BE2C (cell line): ENCODE measurements around the gene MALAT1.
"Not testable (repeated sequence)": the region's sequence is repeated elsewhere in the genome, so short reads cannot be mapped to it uniquely, and the experiment has no call there.

Experiments
- DNase-seq: peaks from one replicate; pipeline ENCODE4 v3.0.0-alpha.2; 2020
- H3K27me3 ChIP-seq: fragments of 250-450 bp; sonication (Bioruptor Pico); 2 replicates; pipeline ENCODE4 v1.5.1; 2020; ENCODE audit warnings: mild to moderate bottlenecking
- H3K36me3 ChIP-seq: fragments of 250-450 bp; sonication (Bioruptor Pico); 2 replicates; pipeline ENCODE4 v1.5.1; 2020; ENCODE audit warnings: mild to moderate bottlenecking
- H3K4me1 ChIP-seq: fragments of 250-450 bp; sonication (Bioruptor Pico); 2 replicates; pipeline ENCODE4 v1.5.1; 2020
- H3K4me3 ChIP-seq: 2 replicates; pipeline ENCODE4 v1.5.1; 2011; ENCODE audit warnings: low read depth, low read length
- H3K9me3 ChIP-seq: fragments of 250-450 bp; sonication (Bioruptor Pico); 2 replicates; pipeline ENCODE4 v1.5.1; 2020
- CTCF ChIP-seq: IDR thresholded peaks from 2 replicates; pipeline ENCODE4 v1.5.1; 2012; ENCODE audit warnings: mild to moderate bottlenecking, low read depth, low read length

MALAT1 gene

GRCh38 chr11:65456418-65456817 is 42.4 kb upstream of the MALAT1 start:
- DNase-seq, result no peak
- no peak overlapping the region for H3K4me3 ChIP-seq
- H3K27me3 ChIP-seq, result no peaks in the 10 kb centered on the region

DNA sequence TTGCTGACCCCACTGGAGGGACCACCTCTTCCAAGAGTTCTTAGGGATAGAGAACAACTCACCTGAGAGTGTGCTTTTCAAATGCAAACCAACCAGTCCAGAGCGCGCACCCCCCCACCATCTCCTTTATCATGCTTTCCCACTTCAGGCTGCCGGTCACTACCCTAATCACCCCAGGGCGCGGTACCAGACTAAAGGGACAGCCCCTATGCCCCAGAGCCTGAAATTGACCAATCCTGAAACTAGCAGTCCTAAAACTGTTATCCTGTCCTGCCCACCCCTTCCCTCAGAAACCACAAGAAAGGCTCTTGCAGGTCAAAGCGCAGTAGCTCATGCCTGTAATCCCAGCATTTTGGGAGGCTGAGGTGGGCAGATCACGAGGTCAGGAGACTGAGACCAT is 39.3 kb upstream of the MALAT1 start:
- H3K4me1 ChIP-seq, result no peaks in the 10 kb centered on the region
- no peak for DNase-seq
- no peak overlapping the region for H3K4me3 ChIP-seq
- no peaks in the 10 kb centered on the region for H3K9me3 ChIP-seq
- H3K36me3 ChIP-seq, result no peaks in the 10 kb centered on the region
- H3K27me3 ChIP-seq, result no peaks in the 10 kb centered on the region
- no peak for TF ChIP-seq CTCF

More at GRCh38 chr11:65456418-65456817, 42.4 kb upstream of the MALAT1 start:
- Histone ChIP-seq H3K36me3 (no peaks in the 10 kb centered on the region), H3K9me3 (no peaks in the 10 kb centered on the region), H3K4me1 (no peaks in the 10 kb centered on the region)
- TF ChIP-seq CTCF, result no peak

DNA sequence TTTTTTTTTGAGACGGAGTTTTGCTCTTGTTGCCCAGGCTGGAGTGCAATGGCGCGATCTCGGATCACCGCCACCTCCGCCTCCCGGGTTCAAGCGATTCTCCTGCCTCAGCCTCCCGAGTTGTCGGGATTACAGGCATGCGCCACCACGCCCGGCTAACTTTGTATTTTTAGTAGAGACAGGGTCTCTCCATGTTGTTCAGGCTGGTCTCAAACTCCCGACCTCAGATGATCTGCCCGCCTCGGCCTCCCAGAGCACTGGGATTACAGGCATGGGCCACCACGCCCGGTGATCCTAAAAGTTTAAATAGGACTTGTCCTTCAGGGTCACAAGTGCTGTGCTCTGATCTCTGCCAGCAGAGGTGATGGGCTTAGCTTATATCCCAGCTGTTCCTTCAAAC is 33.4 kb upstream of the MALAT1 start:
- not testable (repeated sequence) for H3K27me3 ChIP-seq, H3K4me1 ChIP-seq, H3K36me3 ChIP-seq, H3K9me3 ChIP-seq, H3K4me3 ChIP-seq, DNase-seq

GRCh38 chr11:65467306-65467705 is 31.5 kb upstream of the MALAT1 start:
- H3K4me1 ChIP-seq, H3K9me3 ChIP-seq, H3K27me3 ChIP-seq: not testable (repeated sequence)

DNA sequence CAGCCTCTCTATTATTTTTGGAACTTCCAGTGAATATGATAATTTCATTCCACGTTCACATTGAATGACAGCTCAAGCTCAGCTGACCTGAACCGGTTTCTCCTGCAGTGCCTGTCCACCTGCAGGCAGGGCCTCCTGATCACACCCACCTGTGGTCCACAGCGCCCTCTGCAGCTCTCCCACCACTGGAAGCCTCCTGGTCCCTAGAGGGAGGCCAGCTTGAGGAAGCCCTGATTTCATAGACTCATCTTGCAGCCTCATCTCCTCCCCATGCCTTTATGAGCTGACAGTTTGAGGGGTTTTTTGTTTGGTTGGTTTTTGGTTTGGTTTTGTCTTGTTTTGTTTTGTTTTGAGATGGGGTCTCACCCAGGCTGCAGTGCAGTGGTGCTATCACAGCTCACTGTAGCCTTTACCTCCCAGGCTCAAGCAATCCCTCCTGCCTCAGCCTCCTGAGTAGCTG is 29.9 kb upstream of the MALAT1 start:
- Histone ChIP-seq H3K4me3 (no peak overlapping the region), H3K9me3 (no peaks in the 10 kb centered on the region), H3K27me3 (no peaks in the 10 kb centered on the region), H3K4me1 (peaks cover 6% of the 10 kb centered on the region; the same call in 1 of the 2 replicates), H3K36me3 (no peaks in the 10 kb centered on the region)
- TF ChIP-seq CTCF, result peak; percentile 64
- DNase-seq, result peak; percentile 45

More at GRCh38 chr11:65467306-65467705, 31.5 kb upstream of the MALAT1 start:
- not testable (repeated sequence) for H3K36me3 ChIP-seq, H3K4me3 ChIP-seq, DNase-seq

GRCh38 chr11:65470433-65471049 is 28.3 kb upstream of the MALAT1 start:
- no peaks in the 10 kb centered on the region for H3K9me3 ChIP-seq
- no peak overlapping the region for H3K4me3 ChIP-seq
- no peaks in the 10 kb centered on the region for H3K27me3 ChIP-seq
- TF ChIP-seq CTCF, result no peak
- peaks cover 6% of the 10 kb centered on the region; the same call in 1 of the 2 replicates for H3K4me1 ChIP-seq
- H3K36me3 ChIP-seq, result no peaks in the 10 kb centered on the region
- no peak for DNase-seq

- peak; percentile 51 for DNase-seq
- Histone ChIP-seq H3K27me3 (no peaks in the 10 kb centered on the region), H3K4me3 (no peak overlapping the region), H3K9me3 (no peaks in the 10 kb centered on the region), H3K4me1 (peaks cover 6% of the 10 kb centered on the region; the same call in 1 of the 2 replicates), H3K36me3 (no peaks in the 10 kb centered on the region)
- TF ChIP-seq CTCF, result peak; percentile 52
Observed at GRCh38 chr11:65471447-65471891, 27.4 kb upstream of the MALAT1 start.

- not testable (repeated sequence) for H3K4me3 ChIP-seq, H3K36me3 ChIP-seq, H3K27me3 ChIP-seq, H3K4me1 ChIP-seq, H3K9me3 ChIP-seq, DNase-seq
Observed at GRCh38 chr11:65472588-65473277, 26.1 kb upstream of the MALAT1 start.
